Loucy (cell line): Measurements from ENCODE around the gene STK32C.

ENCODE experiments used
- H2AFZ ChIP-seq: fragments of 200-600 bp; sonication (generic); 2 replicates; pipeline ENCODE4 v1.6.0; 2016; ENCODE audit warnings: antibody characterized with exemption, mild to moderate bottlenecking, low read length, moderate library complexity
- H3F3A ChIP-seq: fragments of 200-600 bp; 2 replicates; pipeline ENCODE4 v1.6.0; 2016; ENCODE audit warnings: antibody characterized with exemption, low read depth, mild to moderate bottlenecking
- H3K27me3 ChIP-seq: fragments of 200-600 bp; sonication (generic); 2 replicates; pipeline ENCODE4 v1.6.1; 2014; ENCODE audit warnings: low read length, mild to moderate bottlenecking; ENCODE audit not compliant: insufficient read depth, poor library complexity, severe bottlenecking
- H3K36me3 ChIP-seq: fragments of 200-600 bp; sonication (generic); 2 replicates; pipeline ENCODE4 v1.6.1; 2016; ENCODE audit warnings: low read length; ENCODE audit not compliant: insufficient read depth
- H3K4me1 ChIP-seq: fragments of 200-600 bp; sonication (generic); 2 replicates; pipeline ENCODE4 v1.5.1; 2014; ENCODE audit warnings: low read length, mild to moderate bottlenecking; ENCODE audit not compliant: insufficient read depth, poor library complexity, severe bottlenecking
- H3K4me2 ChIP-seq: fragments of 200-600 bp; sonication (generic); 2 replicates; pipeline ENCODE4 v1.6.0; 2014; ENCODE audit warnings: antibody characterized with exemption, low read length, low read depth, mild to moderate bottlenecking; ENCODE audit not compliant: poor library complexity, severe bottlenecking
- H3K4me3 ChIP-seq: fragments of 200-600 bp; sonication (generic); 2 replicates; pipeline ENCODE4 v1.5.1; 2014; ENCODE audit warnings: low read length, mild to moderate bottlenecking, mixed read lengths; ENCODE audit not compliant: poor library complexity, severe bottlenecking
- H3K79me2 ChIP-seq: fragments of 200-600 bp; sonication (generic); 2 replicates; pipeline ENCODE4 v1.6.1; 2014; ENCODE audit warnings: low read length; ENCODE audit not compliant: insufficient read depth
- H3K9ac ChIP-seq: fragments of 200-600 bp; sonication (generic); 2 replicates; pipeline ENCODE4 v1.6.0; 2014; ENCODE audit warnings: mild to moderate bottlenecking, low read depth, low read length, moderate library complexity; ENCODE audit not compliant: poor library complexity, severe bottlenecking
- H3K9me2 ChIP-seq: fragments of 200-600 bp; sonication (generic); replicated peaks from 2 replicates; pipeline ENCODE4 v1.6.1; 2016; ENCODE audit warnings: low read depth, low read length, mixed read lengths
- H3K9me3 ChIP-seq: fragments of 200-600 bp; sonication (generic); 2 replicates; pipeline ENCODE4 v1.6.1; 2014; ENCODE audit warnings: mild to moderate bottlenecking, antibody characterized with exemption, low read length, low read depth; ENCODE audit not compliant: insufficient read depth
- H4K20me1 ChIP-seq: fragments of 200-600 bp; sonication (generic); 2 replicates; pipeline ENCODE4 v1.6.0; 2014; ENCODE audit warnings: antibody characterized with exemption, low read length, mild to moderate bottlenecking; ENCODE audit not compliant: insufficient read depth, poor library complexity, severe bottlenecking
- EZH2phosphoT487 ChIP-seq: fragments of 200-600 bp; IDR thresholded peaks from 2 replicates; pipeline ENCODE4 v1.6.1; 2018; ENCODE audit warnings: antibody characterized with exemption, mild to moderate bottlenecking, moderate library complexity, borderline replicate concordance
- TF ChIP-seq, protein P1 (sequence below): fragments of 200-600 bp; sonication (generic); conservative IDR thresholded peaks from 2 replicates; pipeline ENCODE4 v1.5.1; 2014; ENCODE audit warnings: mild to moderate bottlenecking, antibody characterized with exemption, low read length

Gene STK32C

GRCh38 chr10:132258423-132258822, 49.3 kb downstream of the STK32C start:
- TF ChIP-seq EZH2phosphoT487, result no peak
- TF ChIP-seq, protein P1, sequence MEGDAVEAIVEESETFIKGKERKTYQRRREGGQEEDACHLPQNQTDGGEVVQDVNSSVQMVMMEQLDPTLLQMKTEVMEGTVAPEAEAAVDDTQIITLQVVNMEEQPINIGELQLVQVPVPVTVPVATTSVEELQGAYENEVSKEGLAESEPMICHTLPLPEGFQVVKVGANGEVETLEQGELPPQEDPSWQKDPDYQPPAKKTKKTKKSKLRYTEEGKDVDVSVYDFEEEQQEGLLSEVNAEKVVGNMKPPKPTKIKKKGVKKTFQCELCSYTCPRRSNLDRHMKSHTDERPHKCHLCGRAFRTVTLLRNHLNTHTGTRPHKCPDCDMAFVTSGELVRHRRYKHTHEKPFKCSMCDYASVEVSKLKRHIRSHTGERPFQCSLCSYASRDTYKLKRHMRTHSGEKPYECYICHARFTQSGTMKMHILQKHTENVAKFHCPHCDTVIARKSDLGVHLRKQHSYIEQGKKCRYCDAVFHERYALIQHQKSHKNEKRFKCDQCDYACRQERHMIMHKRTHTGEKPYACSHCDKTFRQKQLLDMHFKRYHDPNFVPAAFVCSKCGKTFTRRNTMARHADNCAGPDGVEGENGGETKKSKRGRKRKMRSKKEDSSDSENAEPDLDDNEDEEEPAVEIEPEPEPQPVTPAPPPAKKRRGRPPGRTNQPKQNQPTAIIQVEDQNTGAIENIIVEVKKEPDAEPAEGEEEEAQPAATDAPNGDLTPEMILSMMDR, result no peak
- H3K4me3 ChIP-seq, result no peak overlapping the region
- no peaks in the 10 kb centered on the region for H3K27me3 ChIP-seq
- H3K9ac ChIP-seq, result no peak overlapping the region
- H3K9me2 ChIP-seq, result no peaks in the 10 kb centered on the region
- H3K36me3 ChIP-seq, result no peaks in the 10 kb centered on the region
- H2AFZ ChIP-seq, result no peak overlapping the region
- no peaks in the 10 kb centered on the region for H3F3A ChIP-seq
- H4K20me1 ChIP-seq, result no peaks in the 10 kb centered on the region
- no peaks in the 10 kb centered on the region for H3K79me2 ChIP-seq
- H3K4me1 ChIP-seq, result peaks cover 8% of the 10 kb centered on the region
- H3K9me3 ChIP-seq, result no peaks in the 10 kb centered on the region
- no peak overlapping the region for H3K4me2 ChIP-seq

DNA sequence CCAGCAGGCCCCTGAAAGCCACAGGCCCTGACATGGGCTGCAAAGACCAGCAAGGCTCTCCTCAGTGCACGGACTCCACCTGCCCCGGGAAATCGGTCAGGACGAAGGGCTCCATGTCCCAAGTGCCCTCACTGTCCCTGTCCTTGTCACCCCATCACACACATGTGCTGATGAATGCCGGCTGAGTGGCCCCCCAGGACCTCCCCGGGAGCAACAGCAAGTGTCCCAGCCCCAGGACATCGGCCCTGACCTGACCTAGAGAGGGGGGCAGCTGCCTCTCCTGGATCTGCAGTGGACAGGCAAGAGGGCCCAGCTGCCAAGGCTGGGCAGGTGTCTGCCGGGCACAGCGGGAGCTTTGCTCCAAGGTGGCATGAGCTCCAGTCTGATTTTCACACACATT, 49.8 kb downstream of the STK32C start:
- Histone ChIP-seq H3K79me2 (no peaks in the 10 kb centered on the region), H4K20me1 (no peaks in the 10 kb centered on the region), H3K9me2 (no peaks in the 10 kb centered on the region), H3K36me3 (no peaks in the 10 kb centered on the region), H3K4me1 (peaks cover 8% of the 10 kb centered on the region), H3K9me3 (no peaks in the 10 kb centered on the region), H3K9ac (no peak overlapping the region), H3K27me3 (no peaks in the 10 kb centered on the region), H3F3A (no peaks in the 10 kb centered on the region), H3K4me2 (no peak overlapping the region), H2AFZ (no peak overlapping the region), H3K4me3 (no peak overlapping the region)
- TF ChIP-seq, protein P1, result no peak
- TF ChIP-seq EZH2phosphoT487, result no peak

- H4K20me1 ChIP-seq, result no peaks in the 10 kb centered on the region
- peaks cover 8% of the 10 kb centered on the region for H3K4me1 ChIP-seq
- H3F3A ChIP-seq, result no peaks in the 10 kb centered on the region
- no peaks in the 10 kb centered on the region for H3K9me3 ChIP-seq
- H3K4me2 ChIP-seq, result no peak overlapping the region
- H3K4me3 ChIP-seq, result no peak overlapping the region
- H3K9ac ChIP-seq, result no peak overlapping the region
- H3K9me2 ChIP-seq, result no peaks in the 10 kb centered on the region
- H3K36me3 ChIP-seq, result no peaks in the 10 kb centered on the region
- no peaks in the 10 kb centered on the region for H3K79me2 ChIP-seq
- no peak for TF ChIP-seq EZH2phosphoT487
- TF ChIP-seq, protein P1, result no peak
- H3K27me3 ChIP-seq, result no peaks in the 10 kb centered on the region
- H2AFZ ChIP-seq, result no peak overlapping the region
These were observed 50.5 kb downstream of the STK32C start for GRCh38 chr10:132257271-132257670.
